ENCODE results near the gene NBPF6. TPM values are rescaled to one million over a fixed set of nuclear protein-coding genes. Genes with fewer than 3 reads are reported as not detected.

Gene NBPF6
- total and polyA plus RNA-seq, 10 of the 15 experiments (the other 5 are each of a cell fraction or from before 2014, with no cell fraction given), result not detected

DNA sequence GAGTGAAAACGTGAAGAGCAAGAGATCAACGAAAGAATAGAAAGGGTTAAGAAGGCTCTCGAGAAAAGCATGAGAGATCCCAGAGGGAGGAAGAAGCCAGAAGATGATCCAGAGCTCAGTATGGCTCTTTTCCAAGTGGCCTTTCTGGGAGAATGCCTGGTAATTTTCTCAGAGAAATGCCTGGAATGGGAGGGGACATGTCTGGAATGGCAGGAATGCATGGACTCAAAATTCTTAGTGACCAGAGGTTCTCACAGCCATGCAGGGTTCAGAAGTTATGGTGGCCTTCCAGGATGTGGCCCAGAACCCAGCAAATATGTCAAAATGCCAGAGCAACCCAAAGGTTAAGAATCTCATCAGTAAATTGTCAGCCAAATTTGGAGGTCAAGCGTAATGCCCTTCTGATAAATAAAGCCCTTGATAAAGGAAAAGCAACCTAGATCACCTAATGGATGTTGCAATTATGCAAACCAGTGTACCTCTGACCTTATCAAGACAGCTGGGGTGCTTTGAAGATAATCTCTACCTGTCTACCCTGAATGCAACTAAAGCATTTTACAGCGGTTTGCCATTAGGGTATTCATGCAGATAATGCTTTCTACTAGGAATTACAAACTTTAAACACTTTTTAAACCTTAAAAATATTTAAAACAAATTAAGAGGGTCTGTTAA is 53.1 kb downstream of the NBPF6 start:
- ChIA-PET CTCF (interaction anchor here (0.8 kb wide), 1 partner anchor 61 kb away, joined by 3 read pairs; no protein-coding TSS in a partner anchor), SMC1A (ENCODE audit: uncharacterized antibody, unreplicated experiment) (no interaction called here), POLR2A (no interaction called here), RAD21 (ENCODE audit: unreplicated experiment) (interaction anchor here (1.6 kb wide), 1 partner anchor 140 kb away, joined by 3 read pairs; no protein-coding TSS in a partner anchor)
- intact Hi-C loops (cut with micrococcal nuclease; ENCODE audit: unreplicated experiment), result loop anchor here (10.0 kb wide), 1 partner anchor 718 kb away; no protein-coding TSS in a partner anchor
- FAIRE-seq (no peak), ATAC-seq (no peak), DNase-seq (ENCODE audit: low read depth, low spot score) (no peak)
- no peak overlapping the region for H3K4me3 ChIP-seq
- WGBS (ENCODE audit: insufficient coverage, insufficient replicate concordance, low lambda C conversion rate, missing lambda C conversion rate), result 20% methylated on average over 5 of the region's 5 CpGs
- H3K36me3 ChIP-seq (ENCODE audit: control insufficient read depth in 2 of 2, insufficient read depth in 2 of 2, low read length in 1 of 2), result no peaks in the 10 kb centered on the region
- H4K20me1 ChIP-seq (ENCODE audit: control insufficient read depth, insufficient read depth), result no peaks in the 10 kb centered on the region
- no peak overlapping the region for H2AFZ ChIP-seq (ENCODE audit: control insufficient read depth, low read depth, low read length)
- in situ Hi-C loops (cut with MboI), result loop anchor here (5.0 to 25.0 kb wide), 2 partner anchors 139 to 716 kb away; no protein-coding TSS in a partner anchor
- no TSS peak for BruUV-seq (replicated peaks)
- H3K27me3 ChIP-seq (replicated peaks in 1 of 2; ENCODE audit: control insufficient read depth in 2 of 2, insufficient read depth in 2 of 2, low read length in 1 of 2), result 0 out of 4 replicates have a peak, but pooled peaks cover 0 to 3% of the 10 kb centered on the region in 2 experiments
- 0 out of 2 replicates have a peak, but pooled peaks cover 3% of the 10 kb centered on the region for H3K4me1 ChIP-seq (ENCODE audit: control insufficient read depth, insufficient read depth, low read length)
- H3K79me2 ChIP-seq (ENCODE audit: control insufficient read depth, insufficient read depth, low read length), result no peaks in the 10 kb centered on the region
- no peaks in the 10 kb centered on the region for H3K9me3 ChIP-seq (replicated peaks; ENCODE audit: control insufficient read depth, insufficient read depth, low read length)
- no peak overlapping the region for H3K27ac ChIP-seq (ENCODE audit: control insufficient read depth, insufficient read depth)
- H3K9ac ChIP-seq (ENCODE audit: control insufficient read depth, insufficient read depth, low read length), result no peak overlapping the region
- no peak overlapping the region for H3K4me2 ChIP-seq (ENCODE audit: control insufficient read depth, insufficient read depth)
- TF ChIP-seq ZNF622 (IDR thresholded peaks at IDR 0.05) (no peak), DPF2 (IDR thresholded peaks at IDR 0.05) (no peak), YBX1 (IDR thresholded peaks at IDR 0.05) (no peak), RBBP5 (conservative IDR thresholded peaks at IDR 0.05) (no peak), TCF7 (IDR thresholded peaks at IDR 0.05; ENCODE audit: borderline replicate concordance) (no peak), ETV6 (conservative IDR thresholded peaks at IDR 0.05 in 1 of 2, IDR thresholded peaks at IDR 0.05 in 1 of 2; ENCODE audit: borderline replicate concordance in 1 of 2, low read depth in 1 of 2) (no peak), STAT1 (conservative IDR thresholded peaks at IDR 0.05) (no peak), SREBF2 (IDR thresholded peaks at IDR 0.05; ENCODE audit: low read length) (no peak), SPI1 (IDR thresholded peaks at IDR 0.05; ENCODE audit: borderline replicate concordance, insufficient read depth, low read depth, low read length) (no peak), SUPT20H (IDR thresholded peaks at IDR 0.05; ENCODE audit: borderline replicate concordance, control insufficient read depth, low read depth, low read length) (no peak), CBX3 (IDR thresholded peaks at IDR 0.05; ENCODE audit: borderline replicate concordance, low read depth) (no peak), HDAC6 (IDR thresholded peaks at IDR 0.05; ENCODE audit: unreplicated experiment) (no peak), CEBPB (IDR thresholded peaks at IDR 0.05; ENCODE audit: borderline replicate concordance in 1 of 2, low read depth in 2 of 2, low read length in 2 of 2) (no peak), NFIC (IDR thresholded peaks at IDR 0.05; ENCODE audit: low read depth, low read length) (no peak), MYB (IDR thresholded peaks at IDR 0.05; ENCODE audit: borderline replicate concordance, low read depth, low read length) (no peak), ZNF207 (IDR thresholded peaks at IDR 0.05; ENCODE audit: borderline replicate concordance) (no peak)
- TF ChIP-seq, protein P1, sequence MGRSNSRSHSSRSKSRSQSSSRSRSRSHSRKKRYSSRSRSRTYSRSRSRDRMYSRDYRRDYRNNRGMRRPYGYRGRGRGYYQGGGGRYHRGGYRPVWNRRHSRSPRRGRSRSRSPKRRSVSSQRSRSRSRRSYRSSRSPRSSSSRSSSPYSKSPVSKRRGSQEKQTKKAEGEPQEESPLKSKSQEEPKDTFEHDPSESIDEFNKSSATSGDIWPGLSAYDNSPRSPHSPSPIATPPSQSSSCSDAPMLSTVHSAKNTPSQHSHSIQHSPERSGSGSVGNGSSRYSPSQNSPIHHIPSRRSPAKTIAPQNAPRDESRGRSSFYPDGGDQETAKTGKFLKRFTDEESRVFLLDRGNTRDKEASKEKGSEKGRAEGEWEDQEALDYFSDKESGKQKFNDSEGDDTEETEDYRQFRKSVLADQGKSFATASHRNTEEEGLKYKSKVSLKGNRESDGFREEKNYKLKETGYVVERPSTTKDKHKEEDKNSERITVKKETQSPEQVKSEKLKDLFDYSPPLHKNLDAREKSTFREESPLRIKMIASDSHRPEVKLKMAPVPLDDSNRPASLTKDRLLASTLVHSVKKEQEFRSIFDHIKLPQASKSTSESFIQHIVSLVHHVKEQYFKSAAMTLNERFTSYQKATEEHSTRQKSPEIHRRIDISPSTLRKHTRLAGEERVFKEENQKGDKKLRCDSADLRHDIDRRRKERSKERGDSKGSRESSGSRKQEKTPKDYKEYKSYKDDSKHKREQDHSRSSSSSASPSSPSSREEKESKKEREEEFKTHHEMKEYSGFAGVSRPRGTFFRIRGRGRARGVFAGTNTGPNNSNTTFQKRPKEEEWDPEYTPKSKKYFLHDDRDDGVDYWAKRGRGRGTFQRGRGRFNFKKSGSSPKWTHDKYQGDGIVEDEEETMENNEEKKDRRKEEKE (IDR thresholded peaks at IDR 0.05), result no peak
- TF ChIP-seq, protein P2, sequence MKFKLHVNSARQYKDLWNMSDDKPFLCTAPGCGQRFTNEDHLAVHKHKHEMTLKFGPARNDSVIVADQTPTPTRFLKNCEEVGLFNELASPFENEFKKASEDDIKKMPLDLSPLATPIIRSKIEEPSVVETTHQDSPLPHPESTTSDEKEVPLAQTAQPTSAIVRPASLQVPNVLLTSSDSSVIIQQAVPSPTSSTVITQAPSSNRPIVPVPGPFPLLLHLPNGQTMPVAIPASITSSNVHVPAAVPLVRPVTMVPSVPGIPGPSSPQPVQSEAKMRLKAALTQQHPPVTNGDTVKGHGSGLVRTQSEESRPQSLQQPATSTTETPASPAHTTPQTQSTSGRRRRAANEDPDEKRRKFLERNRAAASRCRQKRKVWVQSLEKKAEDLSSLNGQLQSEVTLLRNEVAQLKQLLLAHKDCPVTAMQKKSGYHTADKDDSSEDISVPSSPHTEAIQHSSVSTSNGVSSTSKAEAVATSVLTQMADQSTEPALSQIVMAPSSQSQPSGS (IDR thresholded peaks at IDR 0.05; ENCODE audit: low read length), result no peak
- TF ChIP-seq, protein P3, sequence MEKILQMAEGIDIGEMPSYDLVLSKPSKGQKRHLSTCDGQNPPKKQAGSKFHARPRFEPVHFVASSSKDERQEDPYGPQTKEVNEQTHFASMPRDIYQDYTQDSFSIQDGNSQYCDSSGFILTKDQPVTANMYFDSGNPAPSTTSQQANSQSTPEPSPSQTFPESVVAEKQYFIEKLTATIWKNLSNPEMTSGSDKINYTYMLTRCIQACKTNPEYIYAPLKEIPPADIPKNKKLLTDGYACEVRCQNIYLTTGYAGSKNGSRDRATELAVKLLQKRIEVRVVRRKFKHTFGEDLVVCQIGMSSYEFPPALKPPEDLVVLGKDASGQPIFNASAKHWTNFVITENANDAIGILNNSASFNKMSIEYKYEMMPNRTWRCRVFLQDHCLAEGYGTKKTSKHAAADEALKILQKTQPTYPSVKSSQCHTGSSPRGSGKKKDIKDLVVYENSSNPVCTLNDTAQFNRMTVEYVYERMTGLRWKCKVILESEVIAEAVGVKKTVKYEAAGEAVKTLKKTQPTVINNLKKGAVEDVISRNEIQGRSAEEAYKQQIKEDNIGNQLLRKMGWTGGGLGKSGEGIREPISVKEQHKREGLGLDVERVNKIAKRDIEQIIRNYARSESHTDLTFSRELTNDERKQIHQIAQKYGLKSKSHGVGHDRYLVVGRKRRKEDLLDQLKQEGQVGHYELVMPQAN (conservative IDR thresholded peaks at IDR 0.05), result no peak
